ENCODE measurements around the gene SNX6. TPM values are rescaled to one million over a fixed set of nuclear protein-coding genes. Genes with fewer than 3 reads are reported as not detected.

Gene SNX6
- total and polyA plus RNA-seq, 2 experiments from 2014 or later = 110 to 157 TPM

DNA sequence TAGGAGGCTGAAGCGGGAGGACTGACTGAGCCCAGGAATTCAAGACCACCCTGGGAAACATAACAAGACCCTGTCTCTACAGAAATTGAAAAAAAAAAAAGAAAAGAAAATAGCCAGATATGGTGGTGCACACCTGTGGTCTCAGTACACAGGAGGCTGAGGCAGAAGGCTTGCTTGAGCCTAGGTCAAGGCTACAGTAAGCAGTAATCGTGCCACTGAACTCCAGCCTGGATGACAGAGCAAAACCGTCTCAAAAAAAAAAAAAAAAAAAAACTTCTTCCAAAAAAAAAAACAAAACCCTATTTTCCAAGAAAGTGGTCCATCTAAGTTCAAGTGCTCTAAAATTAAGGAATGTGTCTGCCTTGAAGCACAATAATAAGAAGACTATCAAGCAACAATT, 19.8 kb downstream of the SNX6 start:
- Mint-ChIP-seq H3K27me3 (ENCODE audit: insufficient read depth, low read depth, poor library complexity) (peaks cover 4% of the 10 kb centered on the region), H3K4me1 (no peaks in the 10 kb centered on the region), H3K27ac (no peak overlapping the region), H3K36me3 (ENCODE audit: low read depth) (peaks cover 23% of the 10 kb centered on the region), H3K4me3 (no peak overlapping the region), H3K9me3 (no peaks in the 10 kb centered on the region)
- no peaks in the 10 kb centered on the region for H3K79me2 ChIP-seq (replicated peaks; ENCODE audit: insufficient read depth)
- no peak overlapping the region for H3K4me3 ChIP-seq
- DNase-seq (ENCODE audit: low spot score) = no peak
- H3K9me2 ChIP-seq (ENCODE audit: insufficient read depth) = no peaks in the 10 kb centered on the region
- no peaks in the 10 kb centered on the region for H3K27me3 ChIP-seq (ENCODE audit: insufficient read depth)
- H3K27ac ChIP-seq (ENCODE audit: low read depth) = no peak overlapping the region
- no peak overlapping the region for H2AFZ ChIP-seq
- H3K4me1 ChIP-seq (ENCODE audit: insufficient read depth) = no peaks in the 10 kb centered on the region
- TF ChIP-seq, protein P1, sequence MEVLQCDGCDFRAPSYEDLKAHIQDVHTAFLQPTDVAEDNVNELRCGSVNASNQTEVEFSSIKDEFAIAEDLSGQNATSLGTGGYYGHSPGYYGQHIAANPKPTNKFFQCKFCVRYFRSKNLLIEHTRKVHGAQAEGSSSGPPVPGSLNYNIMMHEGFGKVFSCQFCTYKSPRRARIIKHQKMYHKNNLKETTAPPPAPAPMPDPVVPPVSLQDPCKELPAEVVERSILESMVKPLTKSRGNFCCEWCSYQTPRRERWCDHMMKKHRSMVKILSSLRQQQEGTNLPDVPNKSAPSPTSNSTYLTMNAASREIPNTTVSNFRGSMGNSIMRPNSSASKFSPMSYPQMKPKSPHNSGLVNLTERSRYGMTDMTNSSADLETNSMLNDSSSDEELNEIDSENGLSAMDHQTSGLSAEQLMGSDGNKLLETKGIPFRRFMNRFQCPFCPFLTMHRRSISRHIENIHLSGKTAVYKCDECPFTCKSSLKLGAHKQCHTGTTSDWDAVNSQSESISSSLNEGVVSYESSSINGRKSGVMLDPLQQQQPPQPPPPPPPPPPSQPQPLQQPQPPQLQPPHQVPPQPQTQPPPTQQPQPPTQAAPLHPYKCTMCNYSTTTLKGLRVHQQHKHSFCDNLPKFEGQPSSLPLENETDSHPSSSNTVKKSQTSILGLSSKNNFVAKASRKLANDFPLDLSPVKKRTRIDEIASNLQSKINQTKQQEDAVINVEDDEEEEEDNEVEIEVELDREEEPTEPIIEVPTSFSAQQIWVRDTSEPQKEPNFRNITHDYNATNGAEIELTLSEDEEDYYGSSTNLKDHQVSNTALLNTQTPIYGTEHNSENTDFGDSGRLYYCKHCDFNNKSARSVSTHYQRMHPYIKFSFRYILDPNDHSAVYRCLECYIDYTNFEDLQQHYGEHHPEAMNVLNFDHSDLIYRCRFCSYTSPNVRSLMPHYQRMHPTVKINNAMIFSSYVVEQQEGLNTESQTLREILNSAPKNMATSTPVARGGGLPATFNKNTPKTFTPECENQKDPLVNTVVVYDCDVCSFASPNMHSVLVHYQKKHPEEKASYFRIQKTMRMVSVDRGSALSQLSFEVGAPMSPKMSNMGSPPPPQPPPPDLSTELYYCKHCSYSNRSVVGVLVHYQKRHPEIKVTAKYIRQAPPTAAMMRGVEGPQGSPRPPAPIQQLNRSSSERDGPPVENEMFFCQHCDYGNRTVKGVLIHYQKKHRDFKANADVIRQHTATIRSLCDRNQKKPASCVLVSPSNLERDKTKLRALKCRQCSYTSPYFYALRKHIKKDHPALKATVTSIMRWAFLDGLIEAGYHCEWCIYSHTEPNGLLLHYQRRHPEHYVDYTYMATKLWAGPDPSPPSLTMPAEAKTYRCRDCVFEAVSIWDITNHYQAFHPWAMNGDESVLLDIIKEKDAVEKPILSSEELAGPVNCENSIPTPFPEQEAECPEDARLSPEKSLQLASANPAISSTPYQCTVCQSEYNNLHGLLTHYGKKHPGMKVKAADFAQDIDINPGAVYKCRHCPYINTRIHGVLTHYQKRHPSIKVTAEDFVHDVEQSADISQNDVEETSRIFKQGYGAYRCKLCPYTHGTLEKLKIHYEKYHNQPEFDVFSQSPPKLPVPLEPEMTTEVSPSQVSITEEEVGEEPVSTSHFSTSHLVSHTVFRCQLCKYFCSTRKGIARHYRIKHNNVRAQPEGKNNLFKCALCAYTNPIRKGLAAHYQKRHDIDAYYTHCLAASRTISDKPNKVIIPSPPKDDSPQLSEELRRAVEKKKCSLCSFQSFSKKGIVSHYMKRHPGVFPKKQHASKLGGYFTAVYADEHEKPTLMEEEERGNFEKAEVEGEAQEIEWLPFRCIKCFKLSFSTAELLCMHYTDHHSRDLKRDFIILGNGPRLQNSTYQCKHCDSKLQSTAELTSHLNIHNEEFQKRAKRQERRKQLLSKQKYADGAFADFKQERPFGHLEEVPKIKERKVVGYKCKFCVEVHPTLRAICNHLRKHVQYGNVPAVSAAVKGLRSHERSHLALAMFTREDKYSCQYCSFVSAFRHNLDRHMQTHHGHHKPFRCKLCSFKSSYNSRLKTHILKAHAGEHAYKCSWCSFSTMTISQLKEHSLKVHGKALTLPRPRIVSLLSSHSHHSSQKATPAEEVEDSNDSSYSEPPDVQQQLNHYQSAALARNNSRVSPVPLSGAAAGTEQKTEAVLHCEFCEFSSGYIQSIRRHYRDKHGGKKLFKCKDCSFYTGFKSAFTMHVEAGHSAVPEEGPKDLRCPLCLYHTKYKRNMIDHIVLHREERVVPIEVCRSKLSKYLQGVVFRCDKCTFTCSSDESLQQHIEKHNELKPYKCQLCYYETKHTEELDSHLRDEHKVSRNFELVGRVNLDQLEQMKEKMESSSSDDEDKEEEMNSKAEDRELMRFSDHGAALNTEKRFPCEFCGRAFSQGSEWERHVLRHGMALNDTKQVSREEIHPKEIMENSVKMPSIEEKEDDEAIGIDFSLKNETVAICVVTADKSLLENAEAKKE (CRISPR knock-in tag; IDR thresholded peaks at IDR 0.05) = no peak
- TF ChIP-seq ZNF114 (CRISPR knock-in tag; IDR thresholded peaks at IDR 0.05) = no peak
- TF ChIP-seq ETS1 (IDR thresholded peaks at IDR 0.05) = no peak
- TF ChIP-seq EZH2 (IDR thresholded peaks at IDR 0.05; ENCODE audit: low read depth, unreplicated experiment) = no peak
- TF ChIP-seq ZNF331 (CRISPR knock-in tag; IDR thresholded peaks at IDR 0.05; ENCODE audit: low read depth) = no peak
- TF ChIP-seq JUNB (IDR thresholded peaks at IDR 0.05; ENCODE audit: unreplicated experiment) = no peak
- TF ChIP-seq EZH2phosphoT487 (IDR thresholded peaks at IDR 0.05; ENCODE audit: unreplicated experiment) = no peak
- no peak for TF ChIP-seq REST (IDR thresholded peaks at IDR 0.05; ENCODE audit: unreplicated experiment)
- TF ChIP-seq POLR2AphosphoS5 (IDR thresholded peaks at IDR 0.05; ENCODE audit: low read depth) = no peak
- TF ChIP-seq STAT1 (IDR thresholded peaks at IDR 0.05; ENCODE audit: unreplicated experiment) = no peak
- no peaks in the 10 kb centered on the region for H3F3A ChIP-seq (replicated peaks; ENCODE audit: low read depth)
- no peak for ATAC-seq
- H3K4me2 ChIP-seq = no peak overlapping the region
- H3K36me3 ChIP-seq (ENCODE audit: insufficient read depth) = peaks cover 32% of the 10 kb centered on the region
- peaks cover 10% of the 10 kb centered on the region; the same call in 1 of the 2 replicates for H4K20me1 ChIP-seq (replicated peaks; ENCODE audit: insufficient read depth)
